Astrocyte of the spinal cord (primary cell): ENCODE measurements around the gene RSBN1L.

Source experiments
- DNase-seq: peaks from one replicate; pipeline ENCODE4 v3.0.0; 2011; ENCODE audit warnings: low read depth, low spot score
- H3K4me3 ChIP-seq: 2 replicates; pipeline ENCODE4 v1.5.1; 2011; ENCODE audit warnings: low read depth, mild to moderate bottlenecking, low read length, moderate library complexity
- in situ Hi-C: cut with HindIII; loops from 2 replicates; pipeline ENCODE4 v1.10.0; 2017; ENCODE audit warnings: low sequenced_read_pairs
- TF ChIP-seq, protein P1 (sequence below): IDR thresholded peaks from 2 replicates; pipeline ENCODE4 v1.5.1; 2012; ENCODE audit warnings: low read depth, mild to moderate bottlenecking, low read length, inconsistent platforms

The RSBN1L gene

DNA sequence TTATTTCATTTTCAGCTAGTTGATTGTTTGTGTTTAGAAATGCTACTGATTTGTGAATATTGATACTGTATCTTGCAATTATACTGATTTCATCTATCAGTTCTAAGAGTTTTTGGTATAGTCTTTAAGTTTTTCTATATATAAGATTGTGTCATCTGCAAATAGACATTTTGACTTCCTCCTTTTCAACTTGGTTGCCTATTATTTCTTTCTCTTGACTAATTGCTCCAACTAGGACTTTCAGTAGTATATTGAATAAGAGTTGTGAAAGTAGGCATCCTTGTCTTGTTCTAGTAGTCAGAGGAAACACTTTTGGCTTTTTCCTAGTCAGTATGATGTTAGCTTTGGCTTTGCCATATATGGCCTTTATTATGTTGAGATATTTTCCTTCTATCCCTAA, 122.8 kb downstream of the RSBN1L start:
- in situ Hi-C loops, result no loop called here
- no peak overlapping the region for H3K4me3 ChIP-seq
- TF ChIP-seq, protein P1, sequence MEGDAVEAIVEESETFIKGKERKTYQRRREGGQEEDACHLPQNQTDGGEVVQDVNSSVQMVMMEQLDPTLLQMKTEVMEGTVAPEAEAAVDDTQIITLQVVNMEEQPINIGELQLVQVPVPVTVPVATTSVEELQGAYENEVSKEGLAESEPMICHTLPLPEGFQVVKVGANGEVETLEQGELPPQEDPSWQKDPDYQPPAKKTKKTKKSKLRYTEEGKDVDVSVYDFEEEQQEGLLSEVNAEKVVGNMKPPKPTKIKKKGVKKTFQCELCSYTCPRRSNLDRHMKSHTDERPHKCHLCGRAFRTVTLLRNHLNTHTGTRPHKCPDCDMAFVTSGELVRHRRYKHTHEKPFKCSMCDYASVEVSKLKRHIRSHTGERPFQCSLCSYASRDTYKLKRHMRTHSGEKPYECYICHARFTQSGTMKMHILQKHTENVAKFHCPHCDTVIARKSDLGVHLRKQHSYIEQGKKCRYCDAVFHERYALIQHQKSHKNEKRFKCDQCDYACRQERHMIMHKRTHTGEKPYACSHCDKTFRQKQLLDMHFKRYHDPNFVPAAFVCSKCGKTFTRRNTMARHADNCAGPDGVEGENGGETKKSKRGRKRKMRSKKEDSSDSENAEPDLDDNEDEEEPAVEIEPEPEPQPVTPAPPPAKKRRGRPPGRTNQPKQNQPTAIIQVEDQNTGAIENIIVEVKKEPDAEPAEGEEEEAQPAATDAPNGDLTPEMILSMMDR, result no peak
- no peak for DNase-seq

DNA sequence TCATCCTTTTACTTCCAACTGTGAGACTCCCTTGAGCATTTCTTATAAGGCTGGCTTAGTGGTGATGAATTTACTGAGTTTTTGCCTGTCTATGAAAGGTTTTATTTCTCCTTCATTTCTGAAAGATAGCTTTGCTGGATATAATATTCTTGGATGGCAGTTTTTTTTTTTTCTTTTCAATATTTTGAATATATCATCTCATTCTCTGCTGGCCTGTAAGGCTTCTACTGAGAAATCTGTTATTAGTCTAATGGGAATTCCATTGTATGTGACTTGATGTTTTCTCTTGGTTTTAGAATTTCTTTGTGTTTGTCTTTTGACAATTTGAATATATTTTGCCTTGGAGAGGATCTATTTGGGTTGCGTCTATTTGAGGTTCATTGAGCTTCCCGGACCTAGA, 124.7 kb downstream of the RSBN1L start:
- DNase-seq, result no peak
- no peak overlapping the region for H3K4me3 ChIP-seq
- in situ Hi-C loops, result no loop called here
- TF ChIP-seq, protein P1, result no peak

DNA sequence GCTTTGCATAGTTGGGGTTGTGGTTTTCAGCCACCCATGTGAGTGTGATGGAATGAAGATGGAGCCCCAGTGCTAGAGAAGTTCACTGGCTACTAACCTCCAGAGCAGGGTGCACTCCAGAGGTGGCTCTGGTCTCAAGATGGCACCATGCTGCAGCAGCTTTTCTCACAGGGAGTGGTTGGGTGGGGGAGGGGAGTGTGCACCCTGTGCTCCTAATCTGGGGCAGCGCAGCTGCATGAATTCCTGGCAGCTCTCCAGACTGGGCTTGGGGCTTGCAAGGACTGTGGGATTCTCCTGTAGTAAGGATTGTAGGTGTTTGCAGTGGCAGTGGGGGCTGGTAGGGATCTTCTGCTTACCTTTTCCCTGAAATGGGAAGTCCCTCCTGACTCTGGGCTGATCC, 126.0 kb downstream of the RSBN1L start:
- TF ChIP-seq, protein P1, result no peak
- in situ Hi-C loops, result no loop called here
- H3K4me3 ChIP-seq, result no peak overlapping the region
- no peak for DNase-seq

DNA sequence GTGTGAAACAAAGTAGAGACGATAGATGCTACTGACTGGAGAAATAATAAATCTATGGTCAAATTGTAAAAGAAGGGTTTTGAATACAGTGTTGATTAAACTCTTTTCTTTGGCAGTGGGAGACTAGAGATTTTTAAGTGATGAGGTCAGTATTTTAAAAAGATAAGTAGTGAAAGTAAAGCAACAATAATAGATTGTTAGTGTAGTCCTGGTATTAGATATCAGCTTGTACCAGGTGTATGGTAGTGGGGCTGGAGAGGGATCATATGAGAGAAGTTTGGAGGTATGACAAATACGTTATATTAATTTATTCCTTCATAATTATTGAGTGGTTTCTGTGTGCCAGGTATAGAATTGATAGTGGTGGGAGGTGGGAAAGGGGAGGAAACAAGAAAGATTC, 127.5 kb downstream of the RSBN1L start:
- TF ChIP-seq, protein P1, result no peak
- DNase-seq, result no peak
- in situ Hi-C loops, result no loop called here
- no peak overlapping the region for H3K4me3 ChIP-seq

DNA sequence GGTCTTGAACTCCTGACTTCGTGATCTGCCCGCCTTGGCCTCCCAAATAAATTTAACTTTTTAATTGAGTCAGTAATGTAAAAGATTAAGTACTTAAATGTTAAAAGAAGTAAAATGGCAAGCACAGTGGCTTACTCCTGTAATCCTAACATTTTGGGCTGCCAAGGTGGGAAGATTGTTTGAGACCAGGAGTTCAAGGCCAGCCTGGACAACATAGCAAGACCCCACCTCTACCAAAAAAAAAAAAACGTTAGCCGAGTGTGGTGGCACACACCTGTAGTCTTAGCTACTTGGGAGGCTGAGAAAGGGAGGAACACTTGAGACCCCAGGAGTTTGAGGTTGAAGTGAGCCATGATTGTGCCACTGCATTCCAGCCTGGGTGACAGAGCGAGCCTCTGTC, 128.4 kb downstream of the RSBN1L start:
- TF ChIP-seq, protein P1, result no peak
- in situ Hi-C loops, result no loop called here
- DNase-seq, result no peak
- H3K4me3 ChIP-seq, result no peak overlapping the region

DNA sequence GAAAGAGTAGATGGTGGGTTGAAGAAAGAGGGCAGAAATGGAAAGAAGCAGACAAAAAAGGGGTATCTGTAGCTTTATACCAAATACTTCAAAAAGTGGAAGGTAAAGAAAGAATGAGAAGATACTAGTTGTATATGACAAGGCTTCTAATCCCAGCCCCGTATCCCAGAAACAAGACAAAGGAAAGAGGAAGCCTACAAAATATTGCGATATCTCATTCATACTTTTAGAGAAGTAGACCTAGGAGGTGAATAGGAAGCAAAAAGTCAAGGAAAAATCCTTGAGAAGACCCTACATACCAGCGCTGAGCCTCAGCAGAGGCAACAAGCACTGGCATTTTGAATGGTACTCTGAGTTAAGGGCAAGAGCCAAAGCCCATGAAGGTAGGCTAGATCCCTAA, 128.9 kb downstream of the RSBN1L start:
- in situ Hi-C loops, result no loop called here
- no peak for DNase-seq
- TF ChIP-seq, protein P1, result no peak
- H3K4me3 ChIP-seq, result no peak overlapping the region

DNA sequence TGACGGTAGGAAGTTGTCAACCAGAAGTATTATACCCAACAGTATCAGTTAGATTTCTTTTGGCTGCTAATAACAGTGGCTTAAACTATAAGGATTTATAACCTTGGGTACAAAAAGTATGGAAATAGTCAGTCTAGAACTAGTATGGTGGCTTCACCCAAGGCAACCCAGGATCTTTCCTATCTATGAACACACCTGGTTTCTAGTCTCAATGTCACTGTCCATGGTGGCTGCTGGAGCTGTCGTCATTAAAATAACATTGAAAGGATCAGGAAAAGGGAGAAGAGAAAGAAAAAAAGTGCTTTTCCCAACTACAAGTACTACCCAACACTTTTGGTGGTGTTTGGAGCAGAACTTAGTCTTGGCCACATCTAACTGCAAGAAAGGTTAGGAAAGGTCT, 130.0 kb downstream of the RSBN1L start:
- no peak overlapping the region for H3K4me3 ChIP-seq
- TF ChIP-seq, protein P1, result no peak
- in situ Hi-C loops, result no loop called here
- DNase-seq, result no peak
